Activated T-cell treated with anti-CD3 and anti-CD28 coated beads for 4 hours (primary cell): ENCODE results near the gene HNF4A.
"Not testable (repeated sequence)": the region's sequence is repeated elsewhere in the genome, so short reads cannot be mapped to it uniquely, and the experiment has no call there.

Source experiments
- DNase-seq: peaks from one replicate; pipeline ENCODE4 v3.0.0-alpha.2; 2020

HNF4A gene

DNA sequence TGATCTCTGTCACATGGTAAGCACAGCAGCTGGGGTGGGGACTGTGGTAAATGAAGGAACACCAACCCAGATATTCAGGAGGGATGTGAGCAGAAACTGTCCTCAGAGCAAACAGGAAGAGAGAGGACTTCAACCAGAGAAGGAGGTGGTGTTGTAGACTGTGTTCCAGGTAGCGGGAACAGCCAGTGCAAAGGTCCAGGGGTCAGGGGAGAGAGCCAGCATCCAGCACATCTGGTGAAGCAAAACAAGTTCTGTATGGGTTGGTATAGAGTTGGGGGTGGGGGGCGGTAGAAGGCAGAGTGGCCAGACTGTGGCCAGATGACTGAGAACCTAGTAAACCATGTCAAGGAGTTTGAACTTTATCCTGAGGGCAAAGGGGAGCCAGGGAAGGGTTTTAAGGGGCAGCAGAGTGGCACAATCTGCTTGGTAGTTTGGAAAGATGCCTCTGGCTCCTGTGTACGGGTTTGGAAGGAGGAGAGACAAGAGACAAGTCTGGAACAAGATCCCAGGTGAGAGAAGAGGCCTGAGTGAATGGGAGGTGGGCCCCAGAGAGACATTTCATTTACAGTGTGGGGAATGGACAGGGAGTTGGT is 92.4 kb downstream of the HNF4A start:
- DNase-seq: no peak

DNA sequence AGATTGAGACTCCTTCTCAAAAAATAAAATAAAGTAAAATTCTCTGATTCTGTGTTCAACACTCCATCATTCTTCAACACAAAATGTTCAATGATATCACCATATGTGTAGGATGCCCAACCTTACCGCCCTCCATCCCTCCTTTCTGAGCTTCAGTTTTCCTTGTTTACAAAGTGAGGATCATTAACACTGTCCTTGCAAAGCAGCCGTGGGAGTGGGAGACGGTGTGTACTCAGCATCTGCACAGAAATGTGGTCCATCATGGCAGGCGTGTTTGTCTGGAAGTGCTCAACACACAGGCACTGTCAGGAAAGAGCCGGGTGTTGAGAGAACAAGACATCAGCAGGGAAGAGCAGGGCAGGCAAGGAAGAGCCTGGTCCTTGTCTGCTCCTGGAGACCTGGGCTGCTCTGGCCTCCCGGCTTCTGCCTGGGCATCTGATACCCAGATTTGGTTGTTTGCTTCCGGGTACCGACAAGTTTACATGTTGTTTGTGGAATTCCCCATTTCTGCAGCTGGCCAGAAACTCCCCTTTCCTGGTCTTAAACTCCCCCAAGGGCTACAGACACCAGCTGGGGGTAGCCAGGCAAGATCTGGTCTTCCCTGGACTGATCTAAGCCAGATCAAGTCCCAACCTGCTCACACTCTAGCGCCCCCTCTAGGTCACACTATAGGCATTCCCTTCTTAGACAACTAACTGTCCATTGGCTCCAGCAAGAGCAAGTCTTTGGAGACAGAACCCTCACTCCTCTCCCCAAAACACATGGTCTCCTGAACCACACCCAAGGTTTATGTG is 93.5 kb downstream of the HNF4A start:
- no peak for DNase-seq

- no peak for DNase-seq
These were observed 94.4 kb downstream of the HNF4A start for GRCh38 chr20:44449864-44450263.

- DNase-seq: no peak
These were observed 94.9 kb downstream of the HNF4A start for GRCh38 chr20:44450281-44450889.

- no peak for DNase-seq
These were observed 95.5 kb downstream of the HNF4A start for GRCh38 chr20:44450903-44451450.

DNA sequence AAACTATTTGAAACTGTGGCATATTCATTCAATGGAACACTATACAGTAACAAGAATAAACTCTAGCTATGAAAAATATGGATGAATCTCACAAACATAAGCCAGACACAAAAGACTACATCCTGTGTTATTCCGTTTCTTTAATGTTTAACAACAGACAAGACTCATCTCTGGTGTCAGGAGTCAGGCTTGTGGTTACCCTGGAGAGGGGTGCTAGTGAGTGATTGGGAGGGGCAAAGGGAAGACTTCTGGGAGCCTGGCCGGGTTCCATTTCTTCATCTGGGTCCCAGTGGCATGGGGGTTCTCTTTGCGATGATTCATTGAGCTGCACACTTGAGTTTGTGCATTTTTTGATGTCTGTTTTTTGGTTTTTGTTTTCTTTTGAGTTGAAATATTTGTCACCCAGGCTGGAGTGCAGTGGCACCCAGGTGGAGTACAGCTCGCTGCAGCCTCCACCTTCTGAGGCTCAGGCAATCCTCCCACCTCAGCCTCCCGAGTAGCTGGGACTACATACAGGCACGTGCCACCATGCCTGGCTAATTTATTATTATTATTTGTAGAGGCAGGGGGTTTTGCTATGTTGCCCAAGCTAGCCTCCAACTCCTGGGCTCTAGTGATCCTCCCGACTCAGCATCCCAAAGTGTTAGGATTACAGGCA is 98.9 kb downstream of the HNF4A start:
- DNase-seq: no peak

DNA sequence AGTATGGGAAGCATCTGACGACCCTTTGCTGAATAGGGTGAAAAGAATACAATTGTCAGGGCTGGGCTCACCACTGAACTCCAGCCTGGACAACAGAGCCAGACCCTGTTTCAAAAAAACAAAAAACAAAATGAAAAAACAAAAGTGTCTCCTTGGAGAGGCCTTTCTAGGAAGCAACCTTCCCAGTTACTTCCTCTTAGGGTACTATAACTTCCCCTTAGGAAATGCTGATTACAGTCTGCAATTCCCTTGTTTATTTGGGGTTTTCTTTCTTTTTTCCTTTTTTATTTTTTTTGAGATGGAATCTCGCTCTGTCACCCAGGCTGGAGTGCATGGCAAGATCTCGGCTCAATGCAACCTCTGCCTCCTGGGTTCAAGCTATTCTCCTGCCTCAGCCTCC is 99.6 kb downstream of the HNF4A start:
- no peak for DNase-seq

GRCh38 chr20:44456611-44457010 is 101.1 kb downstream of the HNF4A start:
- DNase-seq: no peak

DNA sequence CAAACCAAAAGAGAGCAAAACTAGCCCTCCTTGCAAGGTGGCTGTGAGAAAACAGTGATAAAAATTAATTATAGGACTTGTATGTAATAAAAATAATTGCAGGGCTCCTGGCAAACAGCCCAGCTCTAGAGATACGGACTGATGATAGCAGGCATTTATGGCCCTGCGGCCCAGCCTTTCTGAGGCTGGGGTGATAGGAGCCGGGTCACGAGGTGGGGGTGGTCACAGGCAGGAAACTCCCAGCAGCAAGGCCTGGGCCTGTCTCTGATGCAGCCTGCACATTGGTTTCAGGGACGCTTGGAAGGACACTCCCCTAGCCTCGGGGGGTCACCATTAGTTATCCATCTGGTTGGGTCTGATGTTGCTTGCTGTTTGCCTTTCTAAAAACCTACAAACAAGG is 101.5 kb downstream of the HNF4A start:
- no peak for DNase-seq

GRCh38 chr20:44459271-44459670 is 103.8 kb downstream of the HNF4A start:
- DNase-seq: no peak

GRCh38 chr20:44460795-44461141 is 105.3 kb downstream of the HNF4A start:
- DNase-seq: no peak

DNA sequence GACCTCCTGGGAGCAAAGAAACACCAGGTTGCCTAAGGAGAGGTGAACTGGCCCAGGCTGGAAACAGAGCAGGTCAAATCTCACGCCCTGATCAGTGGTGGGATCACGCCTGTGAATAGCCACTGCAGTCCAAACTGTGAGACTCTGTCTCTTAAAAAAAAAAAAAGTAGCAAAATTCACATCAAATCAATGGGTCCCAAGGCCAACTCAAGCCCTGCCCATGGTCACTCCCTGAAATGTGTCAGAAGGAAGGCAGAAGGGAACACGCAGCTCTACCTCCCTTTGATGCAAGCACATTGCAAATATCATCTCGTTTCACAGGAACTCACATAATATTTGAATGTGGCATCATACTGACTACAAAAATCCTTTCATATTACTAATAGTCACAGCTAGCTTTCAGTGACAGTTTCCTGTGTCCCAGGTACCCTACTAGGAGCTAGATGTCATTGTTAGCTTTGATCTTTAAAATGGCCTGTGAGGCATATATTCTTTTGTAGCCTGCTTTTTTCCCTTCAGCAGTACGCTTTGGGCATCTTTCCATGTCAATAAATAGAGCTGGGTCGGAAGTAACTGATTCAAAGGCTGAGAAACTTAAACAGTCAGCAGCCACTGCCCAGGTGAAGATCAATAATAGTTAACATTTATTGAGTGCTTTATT is 105.8 kb downstream of the HNF4A start:
- no peak for DNase-seq

DNA sequence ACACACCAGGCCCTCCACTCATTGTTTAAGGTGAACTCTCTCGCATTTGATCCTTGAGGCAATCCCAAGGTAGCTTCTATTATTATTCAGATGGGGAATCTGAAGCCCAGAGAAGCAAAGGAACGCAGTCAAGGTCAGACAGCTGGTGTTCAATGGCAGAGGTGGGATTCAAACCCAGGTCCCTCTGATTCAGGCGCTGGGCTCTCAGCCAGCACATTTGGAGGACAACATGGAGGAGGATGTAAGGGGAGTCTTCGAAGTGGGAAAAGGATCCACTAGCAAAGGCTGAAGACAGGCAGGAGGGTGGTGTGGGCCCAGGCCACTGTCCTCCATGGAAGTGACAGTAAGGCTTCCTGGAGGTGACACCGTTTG is 106.3 kb downstream of the HNF4A start:
- DNase-seq: no peak

GRCh38 chr20:44463466-44463865 is 108.0 kb downstream of the HNF4A start:
- DNase-seq: no peak

GRCh38 chr20:44464514-44464913 is 109.0 kb downstream of the HNF4A start:
- DNase-seq: no peak

GRCh38 chr20:44465001-44465560 is 109.6 kb downstream of the HNF4A start:
- no peak for DNase-seq

DNA sequence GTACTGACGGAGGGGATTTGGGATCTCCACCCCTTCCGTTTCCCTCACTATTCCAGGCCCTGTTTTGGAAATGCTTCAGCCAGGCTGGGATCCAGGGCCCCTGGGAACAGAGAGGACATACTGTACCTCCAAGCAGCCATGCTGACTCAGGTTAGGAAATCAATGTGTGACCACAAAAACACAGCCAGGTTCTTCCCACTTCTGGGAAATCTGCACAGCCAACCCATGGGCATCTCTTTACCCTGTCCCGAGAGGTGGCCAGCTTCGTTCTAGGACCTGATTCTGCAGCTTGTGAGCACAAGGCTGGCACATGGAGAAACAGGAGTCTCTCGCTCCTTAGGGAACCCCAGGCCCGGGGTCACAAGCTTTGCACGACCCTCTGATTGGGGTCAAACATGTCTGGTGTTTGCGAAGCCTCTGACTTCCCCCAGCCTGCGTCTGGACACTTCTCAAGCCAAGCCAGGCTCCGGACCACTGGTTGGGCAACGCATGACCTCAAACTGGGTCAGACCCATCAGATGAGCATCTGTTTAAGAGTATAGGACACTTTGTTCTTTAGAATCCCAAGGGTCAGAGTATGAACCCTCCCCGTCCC is 111.9 kb downstream of the HNF4A start:
- DNase-seq: no peak

DNA sequence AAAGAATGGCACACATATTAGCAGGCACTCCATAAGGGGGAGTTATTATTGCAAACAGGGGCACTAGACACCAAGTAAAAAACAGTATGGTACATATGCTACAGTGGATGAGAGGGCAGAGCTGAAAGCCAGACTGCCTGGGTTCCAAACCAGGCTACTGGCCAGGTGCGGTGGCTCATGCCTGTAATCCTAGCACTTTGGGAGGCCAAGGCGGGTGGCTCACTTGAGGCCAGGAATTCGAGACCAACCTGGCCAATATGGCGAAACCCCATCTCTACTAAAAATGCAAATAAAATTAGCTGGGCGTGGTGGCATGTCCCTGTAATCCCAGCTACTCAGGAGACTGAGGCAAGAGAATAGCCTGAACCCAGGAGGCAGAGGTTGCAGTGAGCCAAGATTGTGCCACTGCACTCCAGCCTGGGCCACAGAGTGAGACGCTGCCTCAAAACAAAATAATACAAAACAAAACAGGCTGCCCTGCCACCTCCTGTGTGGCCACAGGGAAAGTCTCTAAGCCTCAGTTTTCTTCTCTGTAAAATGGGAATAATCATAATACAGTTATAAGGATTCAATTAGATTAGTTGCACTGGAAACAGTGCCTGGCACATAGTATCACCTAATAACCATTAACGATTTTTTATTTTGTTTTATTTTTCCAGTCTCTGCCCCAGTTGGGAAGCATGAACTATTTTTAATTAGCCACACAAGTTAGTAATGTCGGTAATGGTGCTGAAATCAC is 112.7 kb downstream of the HNF4A start:
- DNase-seq: no peak

DNA sequence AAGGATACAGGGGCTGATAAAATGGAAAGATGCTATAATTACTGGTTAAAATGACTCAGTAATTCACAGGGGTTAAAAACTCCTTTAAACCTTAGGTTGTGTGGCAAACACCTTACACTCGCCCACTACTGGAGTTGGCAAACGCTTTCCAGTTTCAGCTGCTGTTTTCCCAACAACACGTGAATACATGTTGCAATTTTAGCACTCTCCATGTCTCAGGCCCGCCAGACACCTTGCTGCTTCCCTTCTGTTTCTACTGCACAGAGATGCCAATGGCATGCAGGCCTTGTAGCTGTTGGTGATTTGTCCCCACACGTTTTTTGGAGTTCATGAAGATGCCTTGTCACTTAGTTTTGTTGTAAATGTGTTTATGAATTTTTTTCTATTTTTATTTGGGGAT is 114.8 kb downstream of the HNF4A start:
- DNase-seq: no peak

- DNase-seq: no peak
These were observed 116.0 kb downstream of the HNF4A start for GRCh38 chr20:44471481-44471882.

DNA sequence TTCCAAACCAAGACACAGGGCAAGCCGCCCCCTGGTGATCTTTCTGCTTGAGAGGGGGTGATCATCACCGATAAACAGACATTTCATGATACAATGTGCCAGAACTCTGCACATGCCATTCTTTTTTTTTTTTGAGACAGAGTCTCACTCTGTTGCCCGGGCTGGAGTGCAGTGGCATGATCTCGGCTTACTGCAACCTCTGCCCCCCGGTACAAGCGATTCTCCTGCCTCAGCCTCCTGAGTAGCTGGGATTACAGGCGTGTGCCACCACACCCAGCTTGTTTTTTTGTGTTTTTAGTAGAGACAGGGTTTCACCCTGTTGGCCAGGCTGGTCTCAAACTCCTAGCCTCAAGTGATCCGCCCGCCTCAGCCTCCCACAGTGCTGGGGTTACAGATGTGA is 116.8 kb downstream of the HNF4A start:
- DNase-seq: not testable (repeated sequence)

- no peak for DNase-seq
These were observed 119.8 kb downstream of the HNF4A start for GRCh38 chr20:44475372-44475693.
